D721Med (cell line): ENCODE data around the gene OLR1.

Experiments
- DNase-seq: peaks from one replicate; pipeline ENCODE4 v3.0.0; 2011; ENCODE audit warnings: low spot score; ENCODE audit not compliant: insufficient read length
- FAIRE-seq: peaks from 2 replicates; lab custom pipeline; 2011; peaks lifted over from hg19 to GRCh38; lab: Jason Lieb, UNC
- CTCF ChIP-seq: IDR thresholded peaks from 2 replicates; pipeline ENCODE4 v1.5.1; 2012; ENCODE audit warnings: mild to moderate bottlenecking, control low read depth; ENCODE audit not compliant: insufficient read depth; ENCODE audit errors: missing control alignments

OLR1 gene

DNA sequence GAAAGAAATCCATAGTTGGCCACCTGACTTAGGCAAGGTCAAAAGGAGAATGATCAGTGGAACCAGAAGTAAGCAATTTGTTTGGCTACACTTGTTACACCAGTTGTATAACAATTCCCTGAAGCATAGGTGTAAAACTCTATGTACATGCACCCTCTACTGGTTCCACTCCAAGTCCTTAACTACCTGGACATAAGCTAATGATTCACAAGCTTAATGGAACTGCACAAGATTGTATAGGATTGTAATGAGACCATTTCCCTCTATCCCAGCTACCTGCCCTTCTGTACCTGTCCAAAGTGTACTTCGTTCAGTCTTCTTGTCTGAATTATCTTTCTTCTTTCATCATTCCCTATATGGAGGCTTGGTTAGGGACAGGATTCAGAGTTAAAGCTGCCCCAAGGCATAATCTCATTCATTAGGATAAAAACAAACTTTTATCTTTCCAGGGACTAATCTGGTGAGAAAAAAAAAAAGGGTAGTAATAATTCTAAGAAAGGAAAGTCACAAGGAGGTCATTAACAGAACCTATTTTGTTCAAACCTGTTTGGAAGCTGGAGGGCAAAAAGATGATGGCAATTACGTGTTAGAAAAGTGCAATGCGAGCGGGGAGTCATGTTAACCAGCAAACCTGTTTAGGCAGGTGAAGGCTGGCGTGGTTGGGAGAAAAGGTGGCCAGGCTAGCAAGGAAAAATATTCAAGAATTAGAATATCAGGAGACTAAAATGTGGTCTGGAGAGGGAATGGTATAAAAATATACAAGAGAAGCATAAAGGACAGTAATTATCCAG lies 4.1 kb upstream of the OLR1 start:
- no peak for FAIRE-seq
- TF ChIP-seq CTCF = no peak
- no peak for DNase-seq

GRCh38 chr12:10174986-10175614 lies 3.2 kb upstream of the OLR1 start:
- FAIRE-seq (no peak), DNase-seq (no peak)
- TF ChIP-seq CTCF = no peak

DNA sequence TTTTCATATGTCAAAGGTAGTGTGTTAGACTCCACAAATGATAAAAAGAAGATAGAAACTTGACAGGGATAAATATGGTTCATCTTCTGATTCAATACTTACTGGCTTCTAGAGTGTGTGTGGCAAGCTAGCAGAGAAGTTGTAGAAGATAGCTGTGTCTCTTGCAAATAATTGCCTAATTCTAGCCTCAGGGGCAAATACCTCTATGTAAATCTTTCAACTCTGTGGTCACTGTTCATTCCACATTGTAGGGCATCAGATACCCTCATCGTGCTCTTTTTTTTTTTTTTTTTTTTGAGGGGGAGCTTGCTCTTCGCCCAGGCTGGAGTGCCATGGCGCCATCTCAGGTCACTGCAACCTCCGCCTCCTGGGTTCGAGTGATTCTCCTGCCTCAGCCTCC lies 1.7 kb downstream of the OLR1 start:
- FAIRE-seq (no peak), DNase-seq (no peak)
- no peak for TF ChIP-seq CTCF

DNA sequence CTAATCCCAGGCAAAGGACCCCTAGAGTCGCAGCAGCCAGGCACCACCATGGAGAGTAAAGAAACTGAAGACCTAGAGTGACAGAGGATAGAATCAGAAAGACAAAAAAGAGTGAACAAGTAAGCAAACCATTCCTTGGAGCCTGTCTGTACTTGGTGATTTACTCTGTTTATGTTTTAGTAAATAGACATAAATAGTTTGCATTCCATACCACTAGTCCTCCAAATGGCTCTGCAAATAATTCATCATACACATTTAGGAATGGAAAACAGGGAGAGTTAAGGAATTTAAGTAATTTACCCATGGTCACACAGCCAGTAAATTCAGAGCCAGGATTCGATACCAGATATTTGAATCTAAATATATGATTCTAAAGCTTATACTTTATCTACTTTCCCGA lies 2.8 kb downstream of the OLR1 start:
- FAIRE-seq (no peak), DNase-seq (no peak)
- TF ChIP-seq CTCF = no peak

- DNase-seq (no peak), FAIRE-seq (no peak)
- no peak for TF ChIP-seq CTCF
Observed at GRCh38 chr12:10167599-10167998, 4.3 kb downstream of the OLR1 start.

DNA sequence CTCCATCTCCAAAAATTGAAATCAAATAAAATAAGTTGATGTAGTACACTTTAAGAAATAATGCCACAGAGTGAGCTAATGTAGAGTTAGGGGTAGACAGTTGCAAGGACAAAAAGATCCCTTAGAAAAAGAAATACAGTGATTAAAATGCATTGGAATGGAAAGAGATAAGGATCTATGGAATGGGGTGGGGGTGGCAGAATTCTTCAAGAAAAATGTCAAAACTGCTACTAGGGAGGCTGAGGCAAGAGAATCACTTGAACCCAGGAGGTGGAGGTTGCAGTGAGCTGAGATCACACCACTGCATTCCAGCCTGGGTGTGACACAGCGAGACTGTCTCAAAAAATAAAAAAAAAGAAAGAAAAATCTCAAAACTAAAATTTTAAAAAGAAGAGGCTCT lies 6.5 kb downstream of the OLR1 start:
- FAIRE-seq (no peak), DNase-seq (no peak)
- no peak for TF ChIP-seq CTCF

DNA sequence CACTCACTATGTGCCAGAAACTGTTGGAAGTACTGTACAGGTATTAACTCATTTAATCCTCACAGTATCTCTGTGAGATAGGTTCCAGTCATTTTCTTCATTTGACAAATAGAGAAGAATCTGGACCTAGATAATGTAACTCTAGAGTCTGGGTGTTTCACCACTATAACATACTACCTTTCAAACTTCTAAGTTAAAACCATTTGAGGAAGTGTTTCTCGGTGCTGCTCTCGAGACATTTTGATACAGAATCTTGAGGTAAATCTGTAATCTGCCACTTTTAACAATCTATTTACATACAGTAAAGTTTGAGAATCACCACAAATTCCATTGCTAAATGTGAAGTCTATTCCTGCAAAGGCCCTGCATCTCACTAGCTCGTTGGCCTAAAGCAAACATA lies 8.8 kb downstream of the OLR1 start:
- no peak for FAIRE-seq
- no peak for DNase-seq
- no peak for TF ChIP-seq CTCF
